HCT116 (cell line): Measurements from ENCODE around the gene NELFB. TPM values are rescaled to one million over a fixed set of nuclear protein-coding genes. Genes with fewer than 3 reads are reported as not detected.

ENCODE experiments used
- ATAC-seq: fragments of 200-7000 bp; cut with Tn5 transposase; 2 replicates; pipeline ENCODE4 v1.9.1; 2020; ENCODE audit warnings: mild to moderate bottlenecking, moderate library complexity
- BruUV-seq: library from RNA; stranded (reverse); fragments of 400-500 nt; replicated peaks from 2 replicates; lab custom pipeline; 2021; lab: Mats Ljungman, UMichigan
- CTCF ChIA-PET: fragments of 300-600 bp; sonication (Branson Sonifier 250); formaldehyde crosslinking; loops from one replicate; lab custom pipeline; 2021; ENCODE audit warnings: antibody characterized with exemption; lab: Charles Lee
- POLR2A ChIA-PET: fragments of 300-600, 350-600 bp; sonication (Branson Sonifier 250); formaldehyde crosslinking; loops from one replicate; lab custom pipeline; 2021; ENCODE audit warnings: antibody characterized with exemption; lab: Charles Lee
- RAD21 ChIA-PET, 2 experiments: fragments of 300-600 bp; sonication (Branson Sonifier 250); formaldehyde crosslinking; loops; one replicate each; lab custom pipeline; 2023; ENCODE audit warnings: low total read pairs in 2 of 2; ENCODE audit not compliant: uncharacterized antibody in 2 of 2, unreplicated experiment in 2 of 2, low non-redundant PET in 1 of 2; lab: Charles Lee
- DNase-seq: peaks from one replicate; pipeline ENCODE4 v3.0.0-alpha.2; 2010; ENCODE audit warnings: low read depth, low spot score
- H2AFZ ChIP-seq: fragments of 200-600 bp; shearing (Covaris generic), sonication (generic); 2 replicates; pipeline ENCODE4 v1.6.1; 2017; ENCODE audit warnings: low read depth, mixed run types, mixed read lengths, antibody characterized with exemption, low read length; ENCODE audit not compliant: poor library complexity, severe bottlenecking
- H3K27ac ChIP-seq: 2 replicates; pipeline ENCODE4 v1.5.1; 2012; ENCODE audit warnings: low read depth, low read length
- H3K27me3 ChIP-seq: fragments of 200-600 bp; sonication (generic); 2 replicates; pipeline ENCODE4 v1.6.1; 2016; ENCODE audit warnings: mixed run types, low read length, mixed read lengths; ENCODE audit not compliant: insufficient read depth
- H3K36me3 ChIP-seq, 2 experiments: fragments of 200-500 bp in 1 of 2; fragments of 200-600 bp in 1 of 2; sonication (Bioruptor generic) in 1 of 2; sonication (generic) in 1 of 2; 2 replicates each; pipeline versions ENCODE4 v1.5.1 to v1.6.1; 2014 to 2016; ENCODE audit warnings: low read length in 2 of 2, inconsistent platforms in 1 of 2, mixed read lengths in 1 of 2, mixed run types in 1 of 2; ENCODE audit not compliant: insufficient read depth in 2 of 2, control insufficient read depth in 1 of 2
- H3K4me1 ChIP-seq, 2 experiments: fragments of 200-600 bp in 1 of 2; sonication (generic) in 1 of 2; 2 replicates each; pipeline versions ENCODE4 v1.5.1 to v1.6.1; 2012 to 2017; ENCODE audit warnings: low read length in 2 of 2, inconsistent platforms in 1 of 2, mild to moderate bottlenecking in 1 of 2, mixed read lengths in 1 of 2, mixed run types in 1 of 2, moderate library complexity in 1 of 2; ENCODE audit not compliant: insufficient read depth in 2 of 2, control insufficient read depth in 1 of 2
- H3K4me2 ChIP-seq: fragments of 200-600 bp; sonication (generic); 2 replicates; pipeline ENCODE4 v1.6.1; 2017; ENCODE audit warnings: mixed run types, low read length, mixed read lengths
- H3K4me3 ChIP-seq, 2 experiments: fragments of 200-600 bp in 1 of 2; sonication (generic) in 1 of 2; replicated peaks in 1 of 2; 2 replicates each; pipeline ENCODE4 v1.5.1; 2011 to 2016; ENCODE audit warnings: low read length in 2 of 2, control low read depth in 1 of 2, low read depth in 1 of 2, mild to moderate bottlenecking in 1 of 2, mixed read lengths in 1 of 2, mixed run types in 1 of 2
- H3K79me2 ChIP-seq: fragments of 200-600 bp; sonication (generic); 2 replicates; pipeline ENCODE4 v1.6.1; 2017; ENCODE audit warnings: mild to moderate bottlenecking, mixed run types, low read length, moderate library complexity, mixed read lengths; ENCODE audit not compliant: insufficient read depth
- H3K9ac ChIP-seq: fragments of 200-600 bp; sonication (generic); 2 replicates; pipeline ENCODE4 v1.6.1; 2016; ENCODE audit warnings: low read length, mixed read lengths
- H3K9me2 ChIP-seq: fragments of 200-600 bp; sonication (generic), shearing (Covaris generic); 2 replicates; pipeline ENCODE4 v1.6.1; 2017; ENCODE audit warnings: mixed run types, mild to moderate bottlenecking, moderate library complexity; ENCODE audit not compliant: insufficient read depth
- H3K9me3 ChIP-seq, 2 experiments: fragments of 200-500 bp in 1 of 2; fragments of 200-600 bp in 1 of 2; sonication (Bioruptor generic) in 1 of 2; sonication (generic) in 1 of 2; 2 replicates each; pipeline ENCODE4 v1.6.1; 2014 to 2017; ENCODE audit warnings: low read length in 2 of 2, mixed read lengths in 2 of 2, inconsistent platforms in 1 of 2, low read depth in 1 of 2, mild to moderate bottlenecking in 1 of 2, mixed run types in 1 of 2, moderate library complexity in 1 of 2; ENCODE audit not compliant: control insufficient read depth in 1 of 2, insufficient read depth in 1 of 2
- H4K20me1 ChIP-seq: fragments of 200-600 bp; sonication (generic), shearing (Covaris generic); 2 replicates; pipeline ENCODE4 v1.6.1; 2017; ENCODE audit warnings: mixed run types, mild to moderate bottlenecking, moderate library complexity; ENCODE audit not compliant: insufficient read depth
- EGR1 ChIP-seq: IDR thresholded peaks from 2 replicates; pipeline ENCODE4 v1.6.1; 2012; ENCODE audit warnings: low read depth
- EZH2phosphoT487 ChIP-seq: fragments of 200-600 bp; IDR thresholded peaks from 2 replicates; pipeline ENCODE4 v1.6.1; 2018; ENCODE audit warnings: antibody characterized with exemption, borderline replicate concordance
- FOSL1 ChIP-seq: IDR thresholded peaks from 2 replicates; pipeline ENCODE4 v1.6.1; 2012; ENCODE audit warnings: low read depth
- JUND ChIP-seq: IDR thresholded peaks from 2 replicates; pipeline ENCODE4 v1.6.1; 2012
- POLR2A ChIP-seq: IDR thresholded peaks from 2 replicates; pipeline ENCODE4 v1.7.0; 2011; ENCODE audit warnings: borderline replicate concordance; ENCODE audit not compliant: insufficient read depth, insufficient read length; ENCODE audit errors: extremely low read depth
- SP1 ChIP-seq: IDR thresholded peaks from 2 replicates; pipeline ENCODE4 v1.6.1; 2012; ENCODE audit warnings: low read depth
- SRF ChIP-seq: IDR thresholded peaks from 2 replicates; pipeline ENCODE4 v1.6.1; 2012; ENCODE audit warnings: low read depth
- TCF7L2 ChIP-seq: IDR thresholded peaks from 2 replicates; pipeline ENCODE4 v1.7.0; 2011; ENCODE audit warnings: borderline replicate concordance, inconsistent platforms; ENCODE audit not compliant: insufficient read depth, insufficient read length; ENCODE audit errors: extremely low read depth
- ZFX ChIP-seq: fragments of 450-650 bp; IDR thresholded peaks from 2 replicates; pipeline ENCODE4 v1.6.1; 2017
- ZNF274 ChIP-seq: fragments of 200-500 bp; sonication (Bioruptor generic); IDR thresholded peaks from 2 replicates; pipeline ENCODE4 v1.6.1; 2014; ENCODE audit warnings: mild to moderate bottlenecking, low read depth, low read length, inconsistent platforms
- intact Hi-C: fragments of 100-400 bp; cut with micrococcal nuclease; formaldehyde crosslinking; loops from 2 replicates; pipeline ENCODE4 v1.10.0; 2022
- total RNA-seq: library from RNA; stranded (reverse); gene quantifications from one replicate; pipeline ENCODE4 v1.2.1, GENCODE V29; 2021; ENCODE audit not compliant: unreplicated experiment
- TF ChIP-seq, protein P1 (sequence below), 3 experiments: fragments of 200-600 bp in 1 of 3; sonication (generic) in 1 of 3; IDR thresholded peaks in 2 of 3; conservative IDR thresholded peaks in 1 of 3; 2 replicates each; pipeline ENCODE4 v1.5.1; 2012 to 2017; ENCODE audit warnings: low read depth in 2 of 3, low read length in 2 of 3, antibody characterized with exemption in 1 of 3, borderline replicate concordance in 1 of 3, control low read depth in 1 of 3, mild to moderate bottlenecking in 1 of 3, mixed read lengths in 1 of 3, mixed run types in 1 of 3, moderate library complexity in 1 of 3; ENCODE audit not compliant: insufficient read depth in 1 of 3

Gene NELFB
- total RNA-seq, 1 experiment from 2014 or later: 86.4 TPM

- Histone ChIP-seq H3K27ac (peak overlapping the region; percentile 94; the same call in 1 of the 2 replicates), H3K4me1 (peaks cover 35 to 67% of the 10 kb centered on the region in 2 experiments), H3K36me3 (no peaks in the 10 kb centered on the region), H3K9me2 (no peaks in the 10 kb centered on the region), H3K27me3 (no peaks in the 10 kb centered on the region), H3K4me3 (no peak overlapping the region), H3K9me3 (no peaks in the 10 kb centered on the region), H3K4me2 (0 out of 2 replicates have a peak overlapping the region, but pooled peaks have one; percentile 77), H3K9ac (no peak overlapping the region), H2AFZ (no peak overlapping the region), H4K20me1 (no peaks in the 10 kb centered on the region), H3K79me2 (no peaks in the 10 kb centered on the region)
- CTCF ChIA-PET: interaction anchor here (1.1 kb wide), 1 partner anchor 69 kb away, joined by 4 read pairs; no protein-coding TSS in a partner anchor
- intact Hi-C loops: loop anchor here (10.0 kb wide), 1 partner anchor 435 kb away; no protein-coding TSS in a partner anchor
- ATAC-seq: no peak
- POLR2A ChIA-PET: interaction anchor here (1.0 kb wide), 1 partner anchor 19 kb away, joined by 3 read pairs; the partner anchor contains the start of gene TPRN
- no TSS peak for BruUV-seq
- DNase-seq: no peak
- TF ChIP-seq POLR2A: no peak
- TF ChIP-seq ZFX: no peak
- no peak for TF ChIP-seq EGR1
- TF ChIP-seq TCF7L2: no peak
- TF ChIP-seq EZH2phosphoT487: no peak
- no peak for TF ChIP-seq ZNF274
- no peak for TF ChIP-seq SRF
- no peak for TF ChIP-seq JUND
- TF ChIP-seq, protein P1, sequence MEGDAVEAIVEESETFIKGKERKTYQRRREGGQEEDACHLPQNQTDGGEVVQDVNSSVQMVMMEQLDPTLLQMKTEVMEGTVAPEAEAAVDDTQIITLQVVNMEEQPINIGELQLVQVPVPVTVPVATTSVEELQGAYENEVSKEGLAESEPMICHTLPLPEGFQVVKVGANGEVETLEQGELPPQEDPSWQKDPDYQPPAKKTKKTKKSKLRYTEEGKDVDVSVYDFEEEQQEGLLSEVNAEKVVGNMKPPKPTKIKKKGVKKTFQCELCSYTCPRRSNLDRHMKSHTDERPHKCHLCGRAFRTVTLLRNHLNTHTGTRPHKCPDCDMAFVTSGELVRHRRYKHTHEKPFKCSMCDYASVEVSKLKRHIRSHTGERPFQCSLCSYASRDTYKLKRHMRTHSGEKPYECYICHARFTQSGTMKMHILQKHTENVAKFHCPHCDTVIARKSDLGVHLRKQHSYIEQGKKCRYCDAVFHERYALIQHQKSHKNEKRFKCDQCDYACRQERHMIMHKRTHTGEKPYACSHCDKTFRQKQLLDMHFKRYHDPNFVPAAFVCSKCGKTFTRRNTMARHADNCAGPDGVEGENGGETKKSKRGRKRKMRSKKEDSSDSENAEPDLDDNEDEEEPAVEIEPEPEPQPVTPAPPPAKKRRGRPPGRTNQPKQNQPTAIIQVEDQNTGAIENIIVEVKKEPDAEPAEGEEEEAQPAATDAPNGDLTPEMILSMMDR (IDR thresholded peaks at IDR 0.05 in 2 of 3, conservative IDR thresholded peaks at IDR 0.05 in 1 of 3; ENCODE audit: borderline replicate concordance in 1 of 3, insufficient read depth in 1 of 3, low read depth in 2 of 3, low read length in 2 of 3): no peak
- no peak for TF ChIP-seq SP1
- no peak for TF ChIP-seq FOSL1
- RAD21 ChIA-PET: no interaction called here
Observed at GRCh38 chr9:137219757-137220316, 35.3 kb upstream of the NELFB start.
